GM12892 (cell line): Measurements from ENCODE around the gene SORCS2.

Experiments used
- POLR2AphosphoS5 ChIP-seq: IDR thresholded peaks from 2 replicates; pipeline ENCODE4 v1.6.1; 2011; ENCODE audit warnings: low read depth, low read length, control low read depth
- TAF1 ChIP-seq: IDR thresholded peaks from 2 replicates; pipeline ENCODE4 v1.6.1; 2011; ENCODE audit warnings: low read depth, mild to moderate bottlenecking, control low read depth, low read length, borderline replicate concordance

- TF ChIP-seq POLR2AphosphoS5 (no peak), TAF1 (no peak)
Measured at GRCh38 chr4:7768736-7769135, 576.4 kb downstream of the SORCS2 start.
